TTC549 (cell line): ENCODE data around the gene NTM.

Experiments used
- FAIRE-seq: peaks from 2 replicates; lab custom pipeline; 2012; peaks lifted over from hg19 to GRCh38; lab: Jason Lieb, UNC

NTM gene

GRCh38 chr11:131503017-131503416 lies 132.6 kb downstream of the NTM start:
- FAIRE-seq: no peak

DNA sequence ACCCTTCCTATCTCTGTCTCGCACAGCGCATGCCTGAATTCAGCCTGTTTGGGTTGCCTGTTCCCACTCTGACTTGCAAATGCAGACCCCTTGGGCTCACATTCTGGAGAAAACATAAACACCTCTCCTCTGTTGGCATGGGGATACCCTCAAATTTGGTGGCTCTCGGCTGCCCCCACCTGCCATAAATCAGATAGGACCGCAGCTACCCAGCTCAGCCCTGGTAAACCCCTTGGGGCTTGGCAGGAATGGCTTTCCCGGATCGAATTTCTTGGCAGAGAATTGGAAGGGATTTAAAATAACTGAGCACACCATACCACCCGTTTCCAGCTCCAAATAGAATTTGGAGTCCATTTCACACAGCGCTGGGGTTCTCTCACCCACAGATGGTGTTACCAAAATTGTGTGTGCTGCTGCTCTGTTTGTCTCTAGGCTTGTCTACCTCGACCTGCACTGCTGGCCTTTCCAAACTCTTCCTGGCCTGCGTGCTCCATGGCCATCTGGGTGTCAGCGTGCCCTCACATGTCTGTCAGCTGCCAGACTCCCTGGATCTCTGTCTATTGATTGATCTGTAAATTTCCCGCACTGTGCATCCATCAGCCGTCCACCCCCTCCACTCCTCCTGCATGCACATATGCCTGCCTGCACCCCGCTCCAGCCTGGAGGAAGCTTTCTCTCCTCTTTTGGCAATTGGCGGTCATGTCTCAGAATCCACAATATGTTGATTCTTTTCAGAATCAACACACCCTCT lies 134.0 kb downstream of the NTM start:
- FAIRE-seq: no peak

GRCh38 chr11:131506348-131506747 lies 135.9 kb downstream of the NTM start:
- no peak for FAIRE-seq

DNA sequence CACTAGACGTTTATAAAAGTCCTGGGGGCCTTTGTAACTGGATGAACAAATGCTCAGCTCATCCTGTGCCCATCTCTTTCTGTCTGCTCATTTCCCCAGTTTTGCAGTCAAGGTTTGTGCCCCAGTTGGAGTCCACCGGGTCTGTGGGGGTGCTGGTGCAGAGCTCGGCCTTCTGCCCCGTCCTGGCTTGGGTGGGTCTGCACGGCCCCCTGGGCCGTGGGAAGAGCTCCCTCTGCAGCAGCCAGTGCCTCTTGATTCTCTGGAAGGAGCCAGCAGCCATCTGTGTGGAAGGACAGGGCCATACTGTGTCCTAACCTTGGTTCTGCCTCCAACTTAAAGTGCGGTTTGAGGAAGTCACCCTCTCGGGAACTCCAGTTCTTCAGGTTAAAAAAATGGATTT lies 140.2 kb downstream of the NTM start:
- no peak for FAIRE-seq

DNA sequence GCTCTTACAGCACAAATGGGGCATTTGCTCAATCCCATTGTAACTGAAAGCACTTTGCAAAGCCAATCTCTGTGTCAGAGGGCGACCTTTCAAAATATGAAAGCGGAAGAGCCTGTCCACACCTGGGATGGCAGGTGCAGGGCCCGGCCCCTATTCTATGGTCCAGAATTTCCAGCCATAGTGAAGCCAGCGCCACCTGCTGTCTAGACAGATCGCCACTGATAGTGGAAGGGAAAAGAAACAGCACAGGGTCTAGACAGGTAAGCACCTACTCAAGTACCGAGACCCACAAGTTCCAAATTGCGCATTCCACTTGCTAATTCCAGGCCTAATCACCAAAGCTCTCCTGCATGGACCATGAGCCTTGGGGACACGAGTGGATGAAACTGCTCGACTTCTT lies 141.4 kb downstream of the NTM start:
- FAIRE-seq: no peak

DNA sequence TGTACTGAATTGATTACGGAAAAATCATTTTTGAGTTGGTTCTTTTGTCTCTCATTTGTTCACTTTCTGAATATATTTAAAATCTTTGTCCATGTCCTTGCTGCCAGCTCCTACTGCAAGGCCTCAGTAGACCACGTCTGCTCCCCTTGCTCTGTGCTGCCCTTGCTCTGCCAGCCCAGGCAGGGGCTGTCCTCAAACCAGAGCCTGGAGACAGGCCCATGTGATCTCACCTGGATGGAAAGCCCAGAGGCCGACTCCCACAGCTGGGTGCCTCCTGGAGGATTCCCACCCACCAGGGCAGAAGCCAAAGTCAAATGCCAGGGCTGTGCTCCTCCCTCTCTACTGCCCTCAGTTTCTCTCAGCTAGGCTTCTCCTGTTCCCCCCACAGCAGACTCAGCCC lies 141.8 kb downstream of the NTM start:
- FAIRE-seq: no peak

- no peak for FAIRE-seq
These were observed 143.6 kb downstream of the NTM start for GRCh38 chr11:131514062-131514461.

DNA sequence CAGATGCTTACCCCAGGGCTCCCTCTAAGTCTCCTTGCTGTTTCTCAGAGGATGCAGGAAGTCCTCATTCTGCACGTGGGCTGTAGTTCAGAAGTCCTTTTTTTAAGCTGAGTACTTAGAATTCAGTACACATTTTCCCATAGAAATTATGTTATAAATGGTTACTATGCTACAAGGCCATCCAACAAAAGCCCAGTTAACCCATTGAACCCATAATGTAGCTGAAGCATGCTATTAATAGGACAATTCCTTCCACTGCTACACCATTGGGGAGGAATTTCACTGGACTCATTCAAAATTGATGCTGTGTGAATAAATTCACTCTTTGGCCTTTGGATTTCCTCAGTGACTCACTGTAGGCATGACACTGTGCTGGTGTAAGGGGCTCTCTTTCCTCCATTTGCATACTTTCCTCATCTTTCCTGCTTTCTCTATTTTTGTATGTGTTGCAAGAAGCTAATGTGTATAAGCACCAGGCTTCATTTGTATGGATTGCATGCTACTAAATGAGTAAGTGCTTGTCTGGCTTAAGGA lies 148.0 kb downstream of the NTM start:
- no peak for FAIRE-seq

GRCh38 chr11:131522851-131523250 lies 152.4 kb downstream of the NTM start:
- no peak for FAIRE-seq

GRCh38 chr11:131530407-131530806 lies 160.0 kb downstream of the NTM start:
- no peak for FAIRE-seq

DNA sequence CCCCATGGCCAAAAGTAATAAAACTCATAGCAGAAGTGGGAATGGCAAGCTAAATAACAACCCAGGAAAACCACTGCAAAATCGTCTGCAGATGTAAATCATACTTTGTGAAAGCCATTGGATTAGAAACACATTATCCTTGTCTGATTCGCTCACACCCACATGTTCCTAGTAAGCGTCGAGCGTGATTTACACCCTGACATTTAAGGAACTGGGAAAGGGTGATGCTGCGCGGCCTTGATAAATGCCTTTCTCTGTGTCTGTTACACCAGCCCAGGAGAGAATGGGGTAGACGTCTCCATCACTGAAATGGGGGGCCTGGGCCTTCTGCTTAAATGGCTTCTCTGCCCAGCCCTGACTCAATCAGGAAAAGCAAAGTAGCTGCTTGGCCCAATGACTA lies 162.7 kb downstream of the NTM start:
- no peak for FAIRE-seq

- no peak for FAIRE-seq
These were observed 163.6 kb downstream of the NTM start for GRCh38 chr11:131533998-131534397.

DNA sequence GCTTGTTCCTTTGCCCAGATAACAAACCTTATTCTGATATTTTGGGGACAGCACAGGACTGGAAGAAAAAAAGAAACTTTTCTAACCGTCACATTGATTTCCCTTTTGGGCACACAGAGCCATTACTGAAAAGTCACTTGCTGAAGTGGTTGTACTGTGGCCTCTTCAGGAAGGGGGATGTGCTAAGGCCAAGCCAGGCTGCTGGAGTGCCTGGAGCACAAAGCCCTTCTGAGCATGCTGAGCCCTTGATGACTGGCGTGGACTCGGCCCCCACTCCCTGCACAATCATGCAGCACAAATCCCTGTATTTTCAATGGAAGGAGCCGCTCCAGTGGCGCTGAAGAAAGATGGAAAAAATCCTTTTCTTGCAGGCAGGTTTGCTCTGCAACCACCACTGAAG lies 164.2 kb downstream of the NTM start:
- no peak for FAIRE-seq

DNA sequence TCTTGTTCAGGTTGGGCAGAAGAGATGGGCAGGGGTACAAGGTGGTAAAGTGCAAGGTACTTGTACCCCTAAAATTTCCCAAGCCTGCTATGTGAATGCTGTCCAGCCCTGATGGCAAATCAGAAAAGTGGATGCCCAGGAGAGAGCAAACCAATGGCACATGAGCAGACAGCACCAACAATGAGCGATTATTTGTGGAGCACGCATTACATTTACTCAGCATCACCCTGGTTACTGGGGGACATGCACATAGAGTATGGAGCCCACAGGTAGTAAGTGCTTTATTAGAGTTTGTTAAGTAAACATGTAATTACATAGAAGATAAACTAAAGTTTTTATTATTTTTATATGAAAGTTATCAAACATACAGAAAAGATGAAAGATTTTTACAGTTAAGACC lies 165.7 kb downstream of the NTM start:
- FAIRE-seq: no peak

GRCh38 chr11:131537196-131537595 lies 166.8 kb downstream of the NTM start:
- FAIRE-seq: no peak

- no peak for FAIRE-seq
These were observed 167.3 kb downstream of the NTM start for GRCh38 chr11:131537748-131538147.

DNA sequence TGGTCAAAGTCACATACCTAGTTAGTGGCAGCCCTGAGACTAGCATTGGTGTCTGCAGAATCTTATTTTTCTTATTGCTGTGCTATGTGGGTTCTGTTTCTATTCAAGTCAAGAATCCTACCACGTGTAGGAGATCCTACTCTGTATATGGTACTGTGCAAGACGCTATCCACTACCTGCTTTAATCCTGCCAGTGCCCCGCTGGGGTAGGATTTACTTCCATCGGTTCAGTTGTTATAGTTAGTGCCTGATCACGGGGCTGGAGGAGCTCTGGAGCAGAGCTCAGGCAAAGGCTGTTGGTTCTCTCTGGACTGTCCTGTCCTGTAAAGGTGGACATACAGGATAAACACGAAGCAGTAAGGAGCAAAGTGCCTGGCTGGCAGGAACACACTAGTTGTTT lies 167.9 kb downstream of the NTM start:
- FAIRE-seq: no peak

DNA sequence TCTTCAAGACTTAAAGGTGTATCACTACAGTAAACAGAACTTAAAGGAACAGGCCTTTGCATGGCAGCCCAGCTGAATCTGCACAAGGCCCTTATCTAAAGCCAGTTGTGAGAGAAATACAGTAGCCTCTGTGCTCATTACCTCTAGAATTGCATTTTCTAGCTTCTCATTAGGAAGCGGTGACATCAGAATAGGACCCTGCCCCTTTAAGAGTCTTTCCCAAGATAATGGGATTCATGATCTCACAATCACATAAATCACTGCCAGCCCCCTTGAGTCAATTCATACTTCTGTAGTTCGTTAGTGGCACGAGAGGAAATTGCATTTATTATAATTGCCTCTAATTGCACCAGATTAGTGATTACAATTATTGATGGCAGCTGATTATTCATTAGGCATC lies 170.3 kb downstream of the NTM start:
- no peak for FAIRE-seq

DNA sequence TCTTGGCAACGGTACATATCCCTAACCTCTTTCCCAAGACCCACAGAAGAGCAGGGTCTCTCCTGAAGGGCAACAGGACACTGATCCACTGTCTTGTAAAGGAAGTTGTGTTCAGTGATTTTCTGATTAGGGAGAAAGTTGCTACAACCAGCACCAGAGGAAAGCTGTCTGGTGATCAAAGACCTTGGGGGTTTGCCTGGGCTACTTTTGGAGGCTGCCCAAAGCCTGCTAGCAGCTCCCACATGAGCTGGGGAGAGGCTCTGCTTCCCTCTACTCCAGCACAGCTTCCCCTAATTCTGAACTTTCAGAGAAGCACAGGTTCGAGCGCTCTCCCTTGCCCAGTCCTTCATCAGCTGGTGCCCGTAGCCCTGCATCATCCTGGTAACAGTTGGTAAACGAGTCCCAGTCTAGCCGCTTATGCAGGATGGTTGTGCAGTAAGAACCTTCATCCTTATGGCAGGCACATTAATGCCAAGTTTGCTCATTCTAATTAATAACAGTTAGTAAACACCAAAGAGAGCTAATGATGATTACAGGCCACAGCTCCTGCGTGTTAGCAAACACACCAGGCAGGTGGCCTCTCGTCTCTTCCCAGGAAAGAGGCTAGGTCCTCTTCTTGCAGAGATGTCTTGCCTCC lies 173.1 kb downstream of the NTM start:
- FAIRE-seq: no peak

DNA sequence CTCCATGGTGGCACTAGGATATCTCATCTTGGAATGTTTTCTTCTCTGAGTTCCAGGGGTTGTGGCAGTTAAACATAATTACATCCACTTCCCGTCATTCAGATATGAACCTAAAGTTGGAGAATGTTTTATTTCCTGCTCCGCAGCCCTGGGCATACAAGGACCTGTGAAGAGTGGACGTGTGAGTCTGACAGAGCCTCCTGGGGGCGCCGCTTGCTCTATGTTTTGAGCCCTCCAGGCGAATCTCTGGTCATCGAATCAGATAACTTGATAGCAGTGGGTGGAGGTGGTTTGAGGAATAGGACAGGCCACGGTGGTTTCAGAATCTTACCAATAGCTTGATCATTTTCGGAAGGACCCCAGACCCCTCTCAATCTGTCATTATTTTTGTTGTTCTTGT lies 174.2 kb downstream of the NTM start:
- no peak for FAIRE-seq

DNA sequence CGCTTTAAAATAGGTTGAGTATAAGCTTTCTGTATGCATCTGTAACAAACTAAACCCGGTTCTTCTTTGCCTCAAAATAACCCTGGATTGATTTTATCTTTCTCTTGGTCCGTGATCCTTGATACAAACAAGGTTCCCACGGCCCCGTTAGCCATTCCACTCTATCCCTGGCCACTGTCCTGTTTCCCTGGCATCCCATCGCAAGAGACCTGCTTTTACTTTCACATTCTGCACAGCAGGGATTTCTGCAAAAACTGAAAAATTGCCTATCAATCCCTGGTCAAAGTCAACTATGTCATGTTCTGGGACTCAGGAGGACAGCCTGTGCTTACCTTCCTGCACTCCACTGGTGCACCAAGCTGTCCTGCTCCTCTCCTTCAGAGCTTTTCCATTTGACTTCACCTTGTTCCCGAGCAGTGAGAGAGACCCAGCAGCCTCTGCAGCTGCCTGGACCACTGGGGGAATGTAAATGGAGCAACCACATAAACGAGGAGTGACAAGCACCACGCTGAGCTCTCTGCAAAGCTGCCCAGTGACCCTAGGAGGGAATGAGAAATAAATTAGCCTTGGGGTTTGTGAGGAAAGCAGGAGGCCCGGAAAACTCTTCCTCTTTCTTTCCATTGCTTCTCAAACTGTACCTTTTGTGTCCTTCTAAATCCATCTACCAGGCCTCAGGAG lies 175.9 kb downstream of the NTM start:
- FAIRE-seq: no peak

DNA sequence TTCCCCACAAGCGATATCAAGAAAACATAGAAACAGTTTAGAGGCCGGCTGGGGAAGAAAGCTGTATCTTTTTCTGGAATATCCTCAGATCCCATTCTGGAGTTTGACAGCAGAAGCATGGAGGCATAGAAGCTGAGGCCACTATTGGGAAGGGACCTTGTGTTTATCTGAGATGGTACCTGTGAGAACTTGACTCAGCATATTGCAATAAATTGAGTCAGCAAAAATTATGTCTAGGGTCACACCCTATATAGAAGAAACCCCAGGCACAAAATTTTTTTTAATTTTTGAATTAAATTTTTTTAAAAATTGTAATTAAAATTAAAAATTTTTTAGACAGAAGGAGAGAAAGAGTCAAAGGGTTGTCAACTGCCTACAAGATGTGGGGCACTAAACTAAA lies 178.7 kb downstream of the NTM start:
- no peak for FAIRE-seq

GRCh38 chr11:131549770-131550169 lies 179.4 kb downstream of the NTM start:
- FAIRE-seq: no peak
